GM12878 (cell line): Measurements from ENCODE around the gene ME3. TPM values are rescaled to one million over a fixed set of nuclear protein-coding genes. Genes with fewer than 3 reads are reported as not detected.

Source experiments
- ATAC-seq: fragments of 200-7000 bp; cut with Tn5 transposase; 3 replicates; pipeline ENCODE4 v1.9.1; 2020; ENCODE audit warnings: mild to moderate bottlenecking, moderate library complexity
- BruUV-seq: library from RNA; stranded (reverse); fragments of 400-500 nt; replicated peaks from 2 replicates; lab custom pipeline; 2021; lab: Mats Ljungman, UMichigan
- CTCF ChIA-PET: fragments of 300-600 bp; sonication (Branson Sonifier 250); formaldehyde crosslinking; extraction: SDS; loops from one replicate; lab custom pipeline; 2021; ENCODE audit warnings: inconsistent platforms; lab: Yijun Ruan, JAX
- POLR2A ChIA-PET: fragments of 350-600 bp; formaldehyde crosslinking; extraction: SDS; loops from one replicate; lab custom pipeline; 2021; ENCODE audit warnings: inconsistent platforms; lab: Charles Lee
- RAD21 ChIA-PET: fragments of 300-600 bp; sonication (Branson Sonifier 250); formaldehyde crosslinking; loops from one replicate; lab custom pipeline; 2023; ENCODE audit warnings: antibody characterized with exemption; ENCODE audit not compliant: unreplicated experiment; lab: Charles Lee
- SMC1A ChIA-PET: fragments of 300-600 bp; sonication (Branson Sonifier 250); formaldehyde crosslinking; loops from one replicate; lab custom pipeline; 2023; ENCODE audit not compliant: unreplicated experiment, uncharacterized antibody; lab: Charles Lee
- DNase-seq: peaks from one replicate; pipeline ENCODE4 v3.0.0-alpha.2; 2011; ENCODE audit warnings: low read depth, low spot score
- FAIRE-seq: peaks from 3 replicates; lab custom pipeline; 2011; peaks lifted over from hg19 to GRCh38; lab: Jason Lieb, UNC
- H2AFZ ChIP-seq: 2 replicates; pipeline ENCODE4 v1.6.0; 2011; ENCODE audit warnings: low read depth, low read length, control low read depth; ENCODE audit not compliant: control insufficient read depth
- H3K27ac ChIP-seq: 2 replicates; pipeline ENCODE4 v1.5.1; 2011; ENCODE audit warnings: control low read depth; ENCODE audit not compliant: control insufficient read depth, insufficient read depth
- H3K27me3 ChIP-seq, 2 experiments: replicated peaks in 1 of 2; 2 replicates each; pipeline versions ENCODE4 v1.6.0 to v1.6.1; 2011; ENCODE audit warnings: low read length in 1 of 2; ENCODE audit not compliant: control insufficient read depth in 2 of 2, insufficient read depth in 2 of 2
- H3K36me3 ChIP-seq, 2 experiments: 2 replicates each; pipeline ENCODE4 v1.5.1; 2011; ENCODE audit warnings: low read length in 1 of 2; ENCODE audit not compliant: control insufficient read depth in 2 of 2, insufficient read depth in 2 of 2
- H3K4me1 ChIP-seq: 2 replicates; pipeline ENCODE4 v1.6.1; 2011; ENCODE audit warnings: mild to moderate bottlenecking, low read length, moderate library complexity, mixed read lengths; ENCODE audit not compliant: control insufficient read depth, insufficient read depth
- H3K4me2 ChIP-seq: 2 replicates; pipeline ENCODE4 v1.6.0; 2011; ENCODE audit warnings: control low read depth; ENCODE audit not compliant: control insufficient read depth, insufficient read depth
- H3K4me3 ChIP-seq: fragments of 200-600 bp; sonication (generic); 2 replicates; pipeline ENCODE4 v1.5.1; 2016
- H3K79me2 ChIP-seq: 2 replicates; pipeline ENCODE4 v1.6.0; 2011; ENCODE audit warnings: low read length; ENCODE audit not compliant: control insufficient read depth, insufficient read depth
- H3K9ac ChIP-seq: 2 replicates; pipeline ENCODE4 v1.8.0; 2011; ENCODE audit warnings: low read length, control low read depth, mixed read lengths; ENCODE audit not compliant: control insufficient read depth, insufficient read depth
- H3K9me3 ChIP-seq: replicated peaks from 3 replicates; pipeline ENCODE4 v1.5.1; 2011; ENCODE audit warnings: mild to moderate bottlenecking, low read length; ENCODE audit not compliant: control insufficient read depth, insufficient read depth
- H4K20me1 ChIP-seq: 2 replicates; pipeline ENCODE4 v1.6.0; 2011; ENCODE audit not compliant: control insufficient read depth, insufficient read depth
- ATF2 ChIP-seq: IDR thresholded peaks from 2 replicates; pipeline ENCODE4 v1.6.1; 2012; ENCODE audit warnings: low read length, inconsistent platforms
- HSF1 ChIP-seq: fragments of 150-350 bp; IDR thresholded peaks from 2 replicates; pipeline ENCODE4 v1.6.1; 2014; ENCODE audit warnings: mild to moderate bottlenecking, low read depth, low read length
- IRF4 ChIP-seq: IDR thresholded peaks from 2 replicates; pipeline ENCODE4 v1.6.1; 2011; ENCODE audit warnings: low read depth, low read length
- MEF2A ChIP-seq: IDR thresholded peaks from 2 replicates; pipeline ENCODE4 v1.6.1; 2011; ENCODE audit warnings: low read depth, mild to moderate bottlenecking, low read length, moderate library complexity; ENCODE audit not compliant: insufficient read depth
- NFXL1 ChIP-seq: fragments of 450-650 bp; IDR thresholded peaks from 2 replicates; pipeline ENCODE4 v1.6.1; 2017; ENCODE audit warnings: antibody characterized with exemption, mild to moderate bottlenecking, borderline replicate concordance
- NRF1 ChIP-seq: conservative IDR thresholded peaks from 2 replicates; pipeline ENCODE4 v1.6.1; 2011; ENCODE audit warnings: mild to moderate bottlenecking, low read depth, low read length, improper control_type of control experiment
- RELA ChIP-seq: fragments of 450-650 bp; IDR thresholded peaks from 2 replicates; pipeline ENCODE4 v1.8.0; 2014; ENCODE audit warnings: borderline replicate concordance; ENCODE audit not compliant: partially characterized antibody
- RELB ChIP-seq: fragments of 450-650 bp; IDR thresholded peaks from 2 replicates; pipeline ENCODE4 v1.6.1; 2017; ENCODE audit warnings: low read depth, mild to moderate bottlenecking, moderate library complexity
- REST ChIP-seq: IDR thresholded peaks from 2 replicates; pipeline ENCODE4 v1.6.1; 2012; ENCODE audit warnings: mild to moderate bottlenecking, low read depth, low read length
- SMC3 ChIP-seq: IDR thresholded peaks from 2 replicates; pipeline ENCODE4 v1.6.1; 2011; ENCODE audit warnings: low read length, improper control_type of control experiment, borderline replicate concordance
- SUPT20H ChIP-seq: IDR thresholded peaks from 2 replicates; pipeline ENCODE4 v1.6.1; 2011; ENCODE audit warnings: low read depth, mild to moderate bottlenecking, low read length, moderate library complexity, borderline replicate concordance; ENCODE audit not compliant: control insufficient read depth
- WGBS: methylation state at CpG from one replicate; pipeline ENCODE4 v1.1.6; 2016; ENCODE audit warnings: low lambda C conversion rate; ENCODE audit not compliant: insufficient replicate concordance, insufficient coverage; ENCODE audit errors: missing lambda C conversion rate; 5-methylcytosine and 5-hydroxymethylcytosine counted together
- in situ Hi-C: fragments of 300-500 bp; cut with MboI; formaldehyde crosslinking; loops from 9 replicates; pipeline ENCODE4 v1.14.3; 2018; ENCODE audit warnings: mixed read lengths
- intact Hi-C: fragments of 100-400 bp; cut with micrococcal nuclease; formaldehyde crosslinking; loops from one replicate; pipeline ENCODE4 v1.14.2; 2022; ENCODE audit not compliant: unreplicated experiment
- polyA plus RNA-seq, 11 experiments: library from polyadenylated mRNA; depleted of rRNA in 4 of 11; unstranded in 6 of 11; stranded (reverse) in 5 of 11; fragments of >200 nt; fragmentation: Nextera tagmentation in 4 of 11; fragmentation: Illumina TruSeq in 1 of 11; extraction: Ambion mirVana in 4 of 11; extraction: Trizol in 1 of 11; gene quantifications; 1 replicate in 1 of 11; 2 replicates in 10 of 11; pipeline versions ENCODE4 v1.2.1 to v1.2.3, GENCODE V29; 2011 to 2016; ENCODE audit warnings: inconsistent platforms in 2 of 11, missing spikeins in 2 of 11, low read depth in 1 of 11
- total RNA-seq, 4 experiments: library from RNA; depleted of rRNA in 3 of 4; stranded (reverse); fragments of >200 nt in 3 of 4; fragmentation: Illumina TruSeq in 1 of 4; extraction: Trizol in 1 of 4; gene quantifications; 2 replicates each; pipeline versions ENCODE4 v1.2.1 to v1.2.3, GENCODE V29; 2013 to 2021
- TF ChIP-seq, protein P1 (sequence below): fragments of 450-650 bp; IDR thresholded peaks from 2 replicates; pipeline ENCODE4 v1.6.1; 2017; ENCODE audit warnings: borderline replicate concordance

Gene ME3
- total and polyA plus RNA-seq, 10 of the 15 experiments (the other 5 are each of a cell fraction or from before 2014, with no cell fraction given) = 0.06 to 0.40 (median 0.19) TPM; not detected in 2

- no peak for DNase-seq
- Histone ChIP-seq H3K36me3 (no peaks in the 10 kb centered on the region), H3K79me2 (no peaks in the 10 kb centered on the region), H3K9ac (no peak overlapping the region), H2AFZ (no peak overlapping the region), H3K27ac (no peak overlapping the region), H4K20me1 (no peaks in the 10 kb centered on the region), H3K9me3 (no peaks in the 10 kb centered on the region), H3K4me3 (no peak overlapping the region), H3K27me3 (peaks cover 0 to 2% of the 10 kb centered on the region in 2 experiments; a peak in 1 of 4 replicates), H3K4me2 (no peak overlapping the region), H3K4me1 (no peaks in the 10 kb centered on the region)
- in situ Hi-C loops = no loop called here
- BruUV-seq = no TSS peak
- ChIA-PET POLR2A (no interaction called here), CTCF (interaction anchor here (1.0 to 6.5 kb wide), 3 partner anchors 11 to 125 kb away, joined by 3 to 49 read pairs (median 5); no protein-coding TSS in a partner anchor), RAD21 (interaction anchor here (0.9 to 1.4 kb wide), 3 partner anchors 18 to 109 kb away, joined by 3 read pairs; no protein-coding TSS in a partner anchor), SMC1A (interaction anchor here (0.6 to 3.8 kb wide), 9 partner anchors 8 to 411 kb away, joined by 3 to 25 read pairs (median 5); no protein-coding TSS in a partner anchor)
- 41% methylated on average over 3 of the region's 3 CpGs for WGBS
- FAIRE-seq = no peak
- ATAC-seq = no peak
- intact Hi-C loops = no loop called here
- no peak for TF ChIP-seq IRF4
- no peak for TF ChIP-seq RELB
- TF ChIP-seq, protein P1, sequence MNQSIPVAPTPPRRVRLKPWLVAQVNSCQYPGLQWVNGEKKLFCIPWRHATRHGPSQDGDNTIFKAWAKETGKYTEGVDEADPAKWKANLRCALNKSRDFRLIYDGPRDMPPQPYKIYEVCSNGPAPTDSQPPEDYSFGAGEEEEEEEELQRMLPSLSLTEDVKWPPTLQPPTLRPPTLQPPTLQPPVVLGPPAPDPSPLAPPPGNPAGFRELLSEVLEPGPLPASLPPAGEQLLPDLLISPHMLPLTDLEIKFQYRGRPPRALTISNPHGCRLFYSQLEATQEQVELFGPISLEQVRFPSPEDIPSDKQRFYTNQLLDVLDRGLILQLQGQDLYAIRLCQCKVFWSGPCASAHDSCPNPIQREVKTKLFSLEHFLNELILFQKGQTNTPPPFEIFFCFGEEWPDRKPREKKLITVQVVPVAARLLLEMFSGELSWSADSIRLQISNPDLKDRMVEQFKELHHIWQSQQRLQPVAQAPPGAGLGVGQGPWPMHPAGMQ = no peak
- TF ChIP-seq RELA = no peak
- TF ChIP-seq ATF2 = no peak
- no peak for TF ChIP-seq NFXL1
- no peak for TF ChIP-seq REST
- TF ChIP-seq SUPT20H = no peak
- no peak for TF ChIP-seq MEF2A
- no peak for TF ChIP-seq HSF1
- no peak for TF ChIP-seq SMC3
- no peak for TF ChIP-seq NRF1
Observed at GRCh38 chr11:86483610-86483939, 188.8 kb downstream of the ME3 start.
